GM21786 (cell line): ENCODE measurements around the gene IL18R1.

Experiments
- ATAC-seq: cut with Tn5 transposase; IDR thresholded peaks from one replicate; pipeline ENCODE4 v1.9.1; 2021; ENCODE audit not compliant: unreplicated experiment

The IL18R1 gene

GRCh38 chr2:102386867-102387541 lies 31.4 kb downstream of the IL18R1 start:
- no peak for ATAC-seq

- ATAC-seq, result no peak
Observed at GRCh38 chr2:102387763-102388546, 32.4 kb downstream of the IL18R1 start.

- no peak for ATAC-seq
Observed at GRCh38 chr2:102391565-102391964, 36.0 kb downstream of the IL18R1 start.

GRCh38 chr2:102392096-102392495 lies 36.5 kb downstream of the IL18R1 start:
- no peak for ATAC-seq

- no peak for ATAC-seq
Observed at GRCh38 chr2:102392942-102393341, 37.3 kb downstream of the IL18R1 start.

GRCh38 chr2:102396012-102396411 lies 40.4 kb downstream of the IL18R1 start:
- ATAC-seq, result no peak

GRCh38 chr2:102397209-102397608 lies 41.6 kb downstream of the IL18R1 start:
- no peak for ATAC-seq

- no peak for ATAC-seq
Observed at GRCh38 chr2:102399499-102400141, 44.0 kb downstream of the IL18R1 start.

- no peak for ATAC-seq
Observed at GRCh38 chr2:102401456-102401855, 45.9 kb downstream of the IL18R1 start.

- ATAC-seq, result no peak
Observed at GRCh38 chr2:102401865-102402264, 46.3 kb downstream of the IL18R1 start.

- no peak for ATAC-seq
Observed at GRCh38 chr2:102410952-102411351, 55.4 kb downstream of the IL18R1 start.

GRCh38 chr2:102412199-102412598 lies 56.6 kb downstream of the IL18R1 start:
- no peak for ATAC-seq

- no peak for ATAC-seq
Observed at GRCh38 chr2:102417946-102418345, 62.4 kb downstream of the IL18R1 start.

GRCh38 chr2:102418421-102418961 lies 62.9 kb downstream of the IL18R1 start:
- peak; percentile 69 for ATAC-seq

GRCh38 chr2:102420290-102420689 lies 64.7 kb downstream of the IL18R1 start:
- no peak for ATAC-seq

- ATAC-seq, result no peak
Observed at GRCh38 chr2:102421890-102422759, 66.5 kb downstream of the IL18R1 start.

GRCh38 chr2:102422910-102423309 lies 67.3 kb downstream of the IL18R1 start, which contains the start of gene IL18RAP:
Gene IL18RAP (plus strand): TSS chr2:102423160. CDS start chr2:102423278, 118 bp downstream.
- no peak for ATAC-seq

GRCh38 chr2:102423368-102423767 lies 67.8 kb downstream of the IL18R1 start:
- ATAC-seq, result no peak

- peak; percentile 91 for ATAC-seq
Observed at GRCh38 chr2:102424754-102425153, 69.2 kb downstream of the IL18R1 start.

GRCh38 chr2:102425441-102426132 lies 70.0 kb downstream of the IL18R1 start:
- no peak for ATAC-seq
